Smooth muscle cell (in vitro differentiated cells): ENCODE measurements around the gene FOXP3. TPM values are rescaled to one million over a fixed set of nuclear protein-coding genes. Genes with fewer than 3 reads are reported as not detected.
A peak's percentile ranks its signal among the peaks of the same experiment; 100 is the strongest.

Experiments
- DNase-seq: peaks from one replicate; lab custom pipeline; 2025; ENCODE audit not compliant: unreplicated experiment; lab: John Stamatoyannopoulos, UW
- H2AFZ ChIP-seq: fragments of 200-600 bp; sonication (generic); 2 replicates; pipeline ENCODE4 v1.6.0; 2016; ENCODE audit warnings: antibody characterized with exemption, low read depth, mild to moderate bottlenecking
- H3F3A ChIP-seq: fragments of 200-600 bp; sonication (generic); 2 replicates; pipeline ENCODE4 v1.6.0; 2017; ENCODE audit warnings: antibody characterized with exemption, low read depth
- H3K27ac ChIP-seq: fragments of 200-600 bp; sonication (generic); 2 replicates; pipeline ENCODE4 v1.5.1; 2016; ENCODE audit warnings: low read depth, mild to moderate bottlenecking
- H3K27me3 ChIP-seq: fragments of 200-600 bp; sonication (generic); 2 replicates; pipeline ENCODE4 v1.6.1; 2016; ENCODE audit warnings: low read depth, mild to moderate bottlenecking
- H3K36me3 ChIP-seq: fragments of 200-600 bp; sonication (generic); 2 replicates; pipeline ENCODE4 v1.5.1; 2016; ENCODE audit warnings: low read depth
- H3K4me1 ChIP-seq: fragments of 200-600 bp; sonication (generic); 2 replicates; pipeline ENCODE4 v1.5.1; 2016; ENCODE audit warnings: low read depth
- H3K4me2 ChIP-seq: fragments of 200-600 bp; sonication (generic); 2 replicates; pipeline ENCODE4 v1.6.0; 2016; ENCODE audit warnings: mild to moderate bottlenecking
- H3K4me3 ChIP-seq: fragments of 200-600 bp; sonication (generic); 2 replicates; pipeline ENCODE4 v1.5.1; 2016; ENCODE audit warnings: mild to moderate bottlenecking
- H3K79me2 ChIP-seq: fragments of 200-600 bp; sonication (generic); 2 replicates; pipeline ENCODE4 v1.6.0; 2016; ENCODE audit warnings: low read depth, mild to moderate bottlenecking
- H3K9ac ChIP-seq: fragments of 200-600 bp; sonication (generic); 2 replicates; pipeline ENCODE4 v1.6.0; 2016; ENCODE audit warnings: low read depth
- H3K9me3 ChIP-seq: fragments of 200-600 bp; sonication (generic); replicated peaks from 2 replicates; pipeline ENCODE4 v1.5.1; 2016; ENCODE audit warnings: low read depth
- H4K20me1 ChIP-seq: fragments of 200-600 bp; sonication (generic); 2 replicates; pipeline ENCODE4 v1.6.0; 2016; ENCODE audit warnings: low read depth
- WGBS: methylation state at CpG from one replicate; pipeline ENCODE4 v1.1.7; 2016; ENCODE audit warnings: low lambda C conversion rate; 5-methylcytosine and 5-hydroxymethylcytosine counted together
- polyA plus RNA-seq: library from polyadenylated mRNA; unstranded; fragments of >200 nt; fragmentation: Nextera tagmentation; extraction: Ambion mirVana; gene quantifications from 2 replicates; pipeline ENCODE4 v1.2.1, GENCODE V29; 2016
- total RNA-seq: library from RNA; depleted of rRNA; stranded (reverse); fragments of >200 nt; gene quantifications from 2 replicates; pipeline ENCODE4 v1.2.3, GENCODE V29; 2014
- TF ChIP-seq, protein P1 (sequence below): fragments of 200-600 bp; sonication (generic); IDR thresholded peaks from 2 replicates; pipeline ENCODE4 v1.5.1; 2017; ENCODE audit warnings: borderline replicate concordance, mild to moderate bottlenecking, antibody characterized with exemption; ENCODE audit not compliant: insufficient read depth, poor library complexity, severe bottlenecking

Gene FOXP3
- total RNA-seq (not detected in 2 replicates), polyA plus RNA-seq (not detected in 2 replicates)

DNA sequence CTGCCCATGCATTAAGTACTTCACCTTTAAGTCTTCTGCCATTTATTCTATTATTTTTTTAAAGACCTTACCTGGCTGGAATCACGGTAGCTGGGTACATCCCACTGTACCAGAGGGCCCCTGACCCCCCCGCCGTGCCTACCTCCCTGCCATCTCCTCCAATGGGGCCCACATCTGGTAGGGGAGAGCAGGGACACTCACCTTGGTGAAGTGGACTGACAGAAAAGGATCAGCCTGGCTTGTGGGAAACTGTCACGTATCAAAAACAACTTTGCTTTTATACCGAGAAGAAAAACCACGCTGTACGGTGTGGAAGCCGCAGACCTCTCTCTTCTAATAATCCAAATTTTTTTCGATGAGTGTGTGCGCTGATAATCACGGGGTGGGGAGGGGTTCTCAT lies at the start of gene FOXP3:
Gene FOXP3, minus strand, starts transcription at position 251 of the 400 bp plus-strand sequence. CDS start 6,205 bp downstream, outside the sequence.
- H3K4me3 ChIP-seq, result no peak within 1 kb of the TSS
- H3K4me2 ChIP-seq, result no peak within 1 kb of the TSS
- H3K36me3 ChIP-seq, result no peaks in the 10 kb centered on the region
- H3K9me3 ChIP-seq, result no peaks in the 10 kb centered on the region
- WGBS, result 83% methylated on average over 11 of the region's 11 CpGs
- no peaks in the 10 kb centered on the region for H3F3A ChIP-seq
- H3K4me1 ChIP-seq, result peaks cover 3% of the 10 kb centered on the region
- no peaks in the 10 kb centered on the region for H3K27me3 ChIP-seq
- TF ChIP-seq, protein P1, sequence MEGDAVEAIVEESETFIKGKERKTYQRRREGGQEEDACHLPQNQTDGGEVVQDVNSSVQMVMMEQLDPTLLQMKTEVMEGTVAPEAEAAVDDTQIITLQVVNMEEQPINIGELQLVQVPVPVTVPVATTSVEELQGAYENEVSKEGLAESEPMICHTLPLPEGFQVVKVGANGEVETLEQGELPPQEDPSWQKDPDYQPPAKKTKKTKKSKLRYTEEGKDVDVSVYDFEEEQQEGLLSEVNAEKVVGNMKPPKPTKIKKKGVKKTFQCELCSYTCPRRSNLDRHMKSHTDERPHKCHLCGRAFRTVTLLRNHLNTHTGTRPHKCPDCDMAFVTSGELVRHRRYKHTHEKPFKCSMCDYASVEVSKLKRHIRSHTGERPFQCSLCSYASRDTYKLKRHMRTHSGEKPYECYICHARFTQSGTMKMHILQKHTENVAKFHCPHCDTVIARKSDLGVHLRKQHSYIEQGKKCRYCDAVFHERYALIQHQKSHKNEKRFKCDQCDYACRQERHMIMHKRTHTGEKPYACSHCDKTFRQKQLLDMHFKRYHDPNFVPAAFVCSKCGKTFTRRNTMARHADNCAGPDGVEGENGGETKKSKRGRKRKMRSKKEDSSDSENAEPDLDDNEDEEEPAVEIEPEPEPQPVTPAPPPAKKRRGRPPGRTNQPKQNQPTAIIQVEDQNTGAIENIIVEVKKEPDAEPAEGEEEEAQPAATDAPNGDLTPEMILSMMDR, result no peak
- H3K27ac ChIP-seq, result no peak within 1 kb of the TSS
- no peaks in the 10 kb centered on the region for H3K79me2 ChIP-seq
- H2AFZ ChIP-seq, result no peak within 1 kb of the TSS
- no peaks in the 10 kb centered on the region for H4K20me1 ChIP-seq
- no peak for DNase-seq
- H3K9ac ChIP-seq, result no peak within 1 kb of the TSS

- WGBS, result 76% methylated on average over 2 of the region's 2 CpGs
- no peaks in the 10 kb centered on the region for H3K4me1 ChIP-seq
- no peak overlapping the region for H3K27ac ChIP-seq
- TF ChIP-seq, protein P1, result no peak
- H3K79me2 ChIP-seq, result no peaks in the 10 kb centered on the region
- DNase-seq, result no peak
- H3K9me3 ChIP-seq, result no peaks in the 10 kb centered on the region
- no peaks in the 10 kb centered on the region for H3F3A ChIP-seq
- no peak overlapping the region for H3K4me3 ChIP-seq
- no peak overlapping the region for H2AFZ ChIP-seq
- no peaks in the 10 kb centered on the region for H3K36me3 ChIP-seq
- H3K27me3 ChIP-seq, result no peaks in the 10 kb centered on the region
- H3K4me2 ChIP-seq, result no peak overlapping the region
- H4K20me1 ChIP-seq, result no peaks in the 10 kb centered on the region
- no peak overlapping the region for H3K9ac ChIP-seq
Measured at GRCh38 chrX:49312176-49312575, 47.7 kb upstream of the FOXP3 start.

DNA sequence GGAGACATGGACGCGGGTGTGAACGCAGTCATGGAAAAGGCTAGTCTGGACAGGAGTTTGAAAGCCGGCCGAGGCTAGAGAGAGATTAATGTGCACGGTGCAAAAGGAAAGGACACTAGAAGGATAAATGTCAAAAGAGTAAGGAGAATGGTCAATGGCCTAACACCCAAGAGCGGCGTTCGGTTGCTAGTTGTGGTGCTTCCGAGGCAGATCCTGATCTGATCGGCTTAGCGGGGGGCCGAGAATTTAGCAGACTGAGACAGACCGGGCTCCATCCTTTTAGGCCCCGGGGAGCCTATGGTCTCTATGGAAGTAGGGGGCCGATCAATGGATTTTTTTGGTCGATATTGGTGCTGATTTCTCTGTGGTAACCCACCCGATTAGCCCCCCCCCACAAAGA lies 45.9 kb upstream of the FOXP3 start:
- Histone ChIP-seq H3K4me3 (no peak overlapping the region), H3K79me2 (no peaks in the 10 kb centered on the region), H3K4me1 (no peaks in the 10 kb centered on the region), H3F3A (no peaks in the 10 kb centered on the region), H3K27ac (no peak overlapping the region), H3K36me3 (no peaks in the 10 kb centered on the region), H2AFZ (peak overlapping the region; percentile 65), H3K4me2 (peak overlapping the region; percentile 81), H3K9ac (no peak overlapping the region), H4K20me1 (no peaks in the 10 kb centered on the region), H3K9me3 (no peaks in the 10 kb centered on the region), H3K27me3 (no peaks in the 10 kb centered on the region)
- TF ChIP-seq, protein P1, result no peak
- no peak for DNase-seq
- WGBS, result 66% methylated on average over 18 of the region's 18 CpGs

GRCh38 chrX:49309401-49309981 lies 45.0 kb upstream of the FOXP3 start:
- 52% methylated on average over 8 of the region's 8 CpGs for WGBS
- peak overlapping the region; percentile 36 for H3K4me3 ChIP-seq
- H3K27ac ChIP-seq, result no peak overlapping the region
- H3K79me2 ChIP-seq, result no peaks in the 10 kb centered on the region
- no peaks in the 10 kb centered on the region for H3K27me3 ChIP-seq
- H3K36me3 ChIP-seq, result no peaks in the 10 kb centered on the region
- no peaks in the 10 kb centered on the region for H4K20me1 ChIP-seq
- DNase-seq, result no peak
- TF ChIP-seq, protein P1, result no peak
- H3K4me1 ChIP-seq, result no peaks in the 10 kb centered on the region
- H3F3A ChIP-seq, result no peaks in the 10 kb centered on the region
- peak overlapping the region; percentile 40 for H3K9ac ChIP-seq
- peak overlapping the region; percentile 65 for H2AFZ ChIP-seq
- H3K4me2 ChIP-seq, result peak overlapping the region; percentile 81
- no peaks in the 10 kb centered on the region for H3K9me3 ChIP-seq
